A549 (cell line): ENCODE results near the gene ATP10A. TPM values are rescaled to one million over a fixed set of nuclear protein-coding genes. Genes with fewer than 3 reads are reported as not detected.

ENCODE experiments used
- ATAC-seq, 2 experiments: fragments of 200-7000 bp in 1 of 2; fragments of >200 bp in 1 of 2; cut with Nextera tagmentation in 1 of 2; cut with Tn5 transposase in 1 of 2; 3 replicates each; pipeline versions ENCODE4 v1.8.0 to v1.9.1; 2018 to 2020; ENCODE audit warnings: mild to moderate bottlenecking in 1 of 2, moderate library complexity in 1 of 2
- CTCF ChIA-PET: fragments of 300-600 bp; sonication (Branson Sonifier 250); formaldehyde crosslinking; extraction: SDS; loops from one replicate; lab custom pipeline; 2021; ENCODE audit warnings: antibody characterized with exemption, inconsistent platforms; lab: Yijun Ruan, JAX
- POLR2A ChIA-PET: fragments of 350-600 bp; formaldehyde crosslinking; extraction: SDS; loops from one replicate; lab custom pipeline; 2021; ENCODE audit warnings: antibody characterized with exemption, inconsistent platforms; lab: Yijun Ruan, JAX
- DNase-seq, 2 experiments: peaks; one replicate each; pipeline versions ENCODE4 v3.0.0 to v3.0.0-alpha.2; 2011 to 2016; ENCODE audit warnings: low read depth in 1 of 2, low spot score in 1 of 2
- FAIRE-seq: peaks from 2 replicates; lab custom pipeline; 2011; peaks lifted over from hg19 to GRCh38; lab: Jason Lieb, UNC
- H3K27ac ChIP-seq, 2 experiments: fragments of >200 bp; sonication (Bioruptor Twin); formaldehyde crosslinking; 3 replicates each; pipeline ENCODE4 v1.5.1; 2016 to 2017
- H3K4me1 ChIP-seq: fragments of >200 bp; sonication (Bioruptor Twin); formaldehyde crosslinking; 3 replicates; pipeline ENCODE4 v1.6.1; 2016
- H3K4me2 ChIP-seq: fragments of >200 bp; sonication (Bioruptor Twin); formaldehyde crosslinking; 3 replicates; pipeline ENCODE4 v1.6.1; 2016
- H3K4me3 ChIP-seq: fragments of >200 bp; sonication (Bioruptor Twin); formaldehyde crosslinking; 3 replicates; pipeline ENCODE4 v1.5.1; 2016
- H3K9me3 ChIP-seq: fragments of >200 bp; sonication (Bioruptor Twin); formaldehyde crosslinking; 3 replicates; pipeline ENCODE4 v1.6.1; 2016
- BHLHE40 ChIP-seq: IDR thresholded peaks from 2 replicates; pipeline ENCODE4 v1.6.1; 2012; ENCODE audit warnings: low read depth, low read length, inconsistent platforms
- CBX8 ChIP-seq: fragments of 200-600 bp; sonication (generic); IDR thresholded peaks from 2 replicates; pipeline ENCODE4 v1.6.1; 2016
- CEBPB ChIP-seq, 2 experiments: fragments of >200 bp in 1 of 2; sonication (Bioruptor Twin) in 1 of 2; formaldehyde crosslinking in 1 of 2; IDR thresholded peaks; 2 replicates each; pipeline ENCODE4 v1.6.1; 2012 to 2016
- CHD4 ChIP-seq: fragments of 200-600 bp; sonication (generic); IDR thresholded peaks from 2 replicates; pipeline ENCODE4 v1.6.1; 2016; ENCODE audit warnings: antibody characterized with exemption, mild to moderate bottlenecking, borderline replicate concordance
- E2F6 ChIP-seq: IDR thresholded peaks from 2 replicates; pipeline ENCODE4 v1.6.1; 2012; ENCODE audit warnings: low read depth, borderline replicate concordance
- ELK1 ChIP-seq: fragments of 150-350 bp; IDR thresholded peaks from 2 replicates; pipeline ENCODE4 v1.6.1; 2014; ENCODE audit warnings: low read depth, mild to moderate bottlenecking, low read length
- EP300 ChIP-seq, 2 experiments: fragments of >200 bp; sonication (Bioruptor Twin); formaldehyde crosslinking; IDR thresholded peaks; 2 replicates in 1 of 2; 3 replicates in 1 of 2; pipeline ENCODE4 v1.6.1; 2016 to 2017
- FOSB ChIP-seq: fragments of 250-450 bp; sonication (Bioruptor Pico); IDR thresholded peaks from 2 replicates; pipeline ENCODE4 v1.5.0; 2020; ENCODE audit warnings: mild to moderate bottlenecking, moderate library complexity
- FOXS1 ChIP-seq: fragments of 250-450 bp; sonication (Bioruptor Pico); IDR thresholded peaks from 2 replicates; pipeline ENCODE4 v1.5.0; 2020; ENCODE audit warnings: mild to moderate bottlenecking, moderate library complexity
- GATA3 ChIP-seq: IDR thresholded peaks from 2 replicates; pipeline ENCODE4 v1.6.1; 2012; ENCODE audit warnings: borderline replicate concordance
- HDAC2 ChIP-seq: fragments of 200-600 bp; sonication (generic); IDR thresholded peaks from 2 replicates; pipeline ENCODE4 v1.6.1; 2016
- HOXB13 ChIP-seq: fragments of 250-450 bp; sonication (Bioruptor Pico); IDR thresholded peaks from 2 replicates; pipeline ENCODE4 v1.5.0; 2020; ENCODE audit warnings: low read depth, mild to moderate bottlenecking, moderate library complexity
- JUN ChIP-seq, 2 experiments: fragments of >200 bp; sonication (Bioruptor Twin); formaldehyde crosslinking; IDR thresholded peaks; 2 replicates in 1 of 2; 3 replicates in 1 of 2; pipeline ENCODE4 v1.6.1; 2016 to 2017
- KDM5A ChIP-seq: fragments of 200-600 bp; sonication (generic); IDR thresholded peaks from 2 replicates; pipeline ENCODE4 v1.6.1; 2016; ENCODE audit warnings: antibody characterized with exemption, mild to moderate bottlenecking
- MAFK ChIP-seq: fragments of 450-650 bp; IDR thresholded peaks from 2 replicates; pipeline ENCODE4 v1.6.1; 2014; ENCODE audit not compliant: partially characterized antibody
- MAX ChIP-seq: IDR thresholded peaks from 2 replicates; pipeline ENCODE4 v1.6.1; 2012
- MAZ ChIP-seq: fragments of 150-350 bp; IDR thresholded peaks from 2 replicates; pipeline ENCODE4 v1.6.1; 2014; ENCODE audit warnings: antibody characterized with exemption, low read depth, low read length, borderline replicate concordance
- NFE2L2 ChIP-seq: fragments of 150-350 bp; conservative IDR thresholded peaks from 2 replicates; pipeline ENCODE4 v1.6.1; 2014; ENCODE audit warnings: low read length
- NR3C1 ChIP-seq: fragments of >200 bp; sonication (Bioruptor Twin); formaldehyde crosslinking; IDR thresholded peaks from 3 replicates; pipeline ENCODE4 v1.6.1; 2017
- PBX3 ChIP-seq: IDR thresholded peaks from 2 replicates; pipeline ENCODE4 v1.6.1; 2012
- RARB ChIP-seq: fragments of 250-450 bp; sonication (Bioruptor Pico); IDR thresholded peaks from 2 replicates; pipeline ENCODE4 v1.8.0; 2021; ENCODE audit warnings: mild to moderate bottlenecking, moderate library complexity
- RCOR1 ChIP-seq: fragments of 150-350 bp; IDR thresholded peaks from 2 replicates; pipeline ENCODE4 v1.6.1; 2014; ENCODE audit warnings: antibody characterized with exemption, low read length, low read depth
- REST ChIP-seq: fragments of 200-600 bp; sonication (generic); IDR thresholded peaks from 2 replicates; pipeline ENCODE4 v1.6.1; 2016; ENCODE audit warnings: antibody characterized with exemption, mild to moderate bottlenecking, moderate library complexity
- RFX5 ChIP-seq: fragments of 450-650 bp; IDR thresholded peaks from 2 replicates; pipeline ENCODE4 v1.7.1; 2014; ENCODE audit warnings: antibody characterized with exemption, mild to moderate bottlenecking, moderate library complexity
- RNF2 ChIP-seq: fragments of 200-600 bp; sonication (generic); IDR thresholded peaks from 2 replicates; pipeline ENCODE4 v1.6.1; 2016; ENCODE audit warnings: low read depth, mild to moderate bottlenecking, antibody characterized with exemption, moderate library complexity, borderline replicate concordance
- SMC3 ChIP-seq: fragments of >200 bp; sonication (Bioruptor Twin); formaldehyde crosslinking; IDR thresholded peaks from 3 replicates; pipeline ENCODE4 v1.6.1; 2018; ENCODE audit warnings: inconsistent platforms
- TFCP2L1 ChIP-seq: fragments of 250-450 bp; sonication (Bioruptor Pico); IDR thresholded peaks from 2 replicates; pipeline ENCODE4 v1.5.0; 2021; ENCODE audit warnings: mild to moderate bottlenecking
- ZC3H11A ChIP-seq: fragments of 450-650 bp; IDR thresholded peaks from 2 replicates; pipeline ENCODE4 v1.6.1; 2014; ENCODE audit warnings: antibody characterized with exemption, mild to moderate bottlenecking
- WGBS: methylation state at CpG from one replicate; pipeline ENCODE4 v1.1.6; 2017; ENCODE audit errors: missing lambda C conversion rate; 5-methylcytosine and 5-hydroxymethylcytosine counted together
- polyA plus RNA-seq, 4 experiments: library from polyadenylated mRNA; depleted of rRNA in 3 of 4; stranded (reverse); fragments of >200 nt; fragmentation: RNase III in 1 of 4; extraction: RNeasy Plus Mini Kit Qiagen cat#74134 plus additional on column Dnase treatment in 1 of 4; gene quantifications; 2 replicates in 3 of 4; 3 replicates in 1 of 4; pipeline ENCODE4 v1.2.3, GENCODE V29; 2011 to 2017

ATP10A gene
- polyA plus RNA-seq, 2 of the 4 experiments (the other 2 are of a cell fraction): 5.9 to 7.6 TPM

- no peak overlapping the region for H3K4me3 ChIP-seq
- WGBS: 87% methylated on average over 6 of the region's 6 CpGs
- ChIA-PET POLR2A (no interaction called here), CTCF (no interaction called here)
- no peaks in the 10 kb centered on the region for H3K9me3 ChIP-seq
- no peak for ATAC-seq
- no peak overlapping the region for H3K4me2 ChIP-seq
- FAIRE-seq: no peak
- no peak for DNase-seq
- no peak overlapping the region for H3K27ac ChIP-seq
- TF ChIP-seq CEBPB (IDR thresholded peaks at IDR 0.05) (no peak), GATA3 (no peak), PBX3 (no peak), MAFK (no peak), RCOR1 (no peak)
- TF ChIP-seq, all 56 proteins: peak for 0
- H3K4me1 ChIP-seq: no peaks in the 10 kb centered on the region
These were observed 179.7 kb downstream of the ATP10A start for GRCh38 chr15:25683415-25683814.

- H3K4me3 ChIP-seq: no peak overlapping the region
- FAIRE-seq (no peak), DNase-seq (no peak), ATAC-seq (no peak)
- H3K9me3 ChIP-seq: no peaks in the 10 kb centered on the region
- H3K4me1 ChIP-seq: no peaks in the 10 kb centered on the region
- H3K4me2 ChIP-seq: no peak overlapping the region
- WGBS: 95% methylated on average over 5 of the region's 7 CpGs
- ChIA-PET CTCF (no interaction called here), POLR2A (no interaction called here)
- TF ChIP-seq CBX8 (no peak), MAZ (no peak), FOXS1 (CRISPR knock-in tag) (no peak), JUN (IDR thresholded peaks at IDR 0.05) (no peak), HDAC2 (no peak), BHLHE40 (no peak), KDM5A (no peak), RNF2 (no peak), EP300 (IDR thresholded peaks at IDR 0.05) (no peak), ELK1 (no peak), RCOR1 (no peak), CEBPB (IDR thresholded peaks at IDR 0.05) (no peak), CHD4 (no peak)
- H3K27ac ChIP-seq: no peak overlapping the region
These were observed 180.8 kb downstream of the ATP10A start for GRCh38 chr15:25682340-25682739.

- no peak overlapping the region for H3K4me3 ChIP-seq
- WGBS: 82% methylated on average over 9 of the region's 9 CpGs
- ChIA-PET CTCF (no interaction called here), POLR2A (no interaction called here)
- ATAC-seq (no peak), FAIRE-seq (no peak), DNase-seq (no peak)
- no peaks in the 10 kb centered on the region for H3K4me1 ChIP-seq
- H3K9me3 ChIP-seq: no peaks in the 10 kb centered on the region
- no peak overlapping the region for H3K4me2 ChIP-seq
- no peak for TF ChIP-seq SMC3
- no peak for TF ChIP-seq JUN (IDR thresholded peaks at IDR 0.05)
- TF ChIP-seq HOXB13: no peak
- no peak for TF ChIP-seq RFX5
- TF ChIP-seq E2F6: no peak
- TF ChIP-seq CHD4: no peak
- no peak for TF ChIP-seq RARB (CRISPR knock-in tag)
- no peak for TF ChIP-seq ZC3H11A
- no peak for TF ChIP-seq REST
- TF ChIP-seq NFE2L2: no peak
- TF ChIP-seq NR3C1: no peak
- TF ChIP-seq MAX: no peak
- no peak for TF ChIP-seq TFCP2L1 (CRISPR knock-in tag)
- no peak for TF ChIP-seq FOXS1 (CRISPR knock-in tag)
- no peak for TF ChIP-seq FOSB (CRISPR knock-in tag)
- no peak overlapping the region for H3K27ac ChIP-seq
These were observed 182.5 kb downstream of the ATP10A start for GRCh38 chr15:25680686-25681025.
